CD4-positive, alpha-beta T cell treated with Interleukin-17A for 4 hours (primary cell): ENCODE results near the gene CFDP1.
"Not testable (repeated sequence)": the region's sequence is repeated elsewhere in the genome, so short reads cannot be mapped to it uniquely, and the experiment has no call there.

Experiments used
- DNase-seq: peaks from one replicate; pipeline ENCODE4 v3.0.0-alpha.2; 2020; ENCODE audit warnings: mixed read lengths

The CFDP1 gene

GRCh38 chr16:75286389-75286788 is 146.9 kb downstream of the CFDP1 start:
- no peak for DNase-seq

- no peak for DNase-seq
Observed at GRCh38 chr16:75282466-75283281, 150.6 kb downstream of the CFDP1 start.

- DNase-seq: no peak
Observed at GRCh38 chr16:75281826-75282225, 151.5 kb downstream of the CFDP1 start.

- not testable (repeated sequence) for DNase-seq
Observed at GRCh38 chr16:75281009-75281408, 152.3 kb downstream of the CFDP1 start.

- no peak for DNase-seq
Observed at GRCh38 chr16:75280331-75280804, 152.9 kb downstream of the CFDP1 start.

GRCh38 chr16:75279305-75279704 is 154.0 kb downstream of the CFDP1 start:
- DNase-seq: no peak

GRCh38 chr16:75273054-75273925 is 160.0 kb downstream of the CFDP1 start:
- DNase-seq: no peak

GRCh38 chr16:75272629-75273028 is 160.7 kb downstream of the CFDP1 start:
- DNase-seq: not testable (repeated sequence)

GRCh38 chr16:75272097-75272551 is 161.2 kb downstream of the CFDP1 start:
- DNase-seq: no peak

- DNase-seq: no peak
Observed at GRCh38 chr16:75271441-75272096, 161.7 kb downstream of the CFDP1 start.

GRCh38 chr16:75269358-75269757 is 163.9 kb downstream of the CFDP1 start:
- DNase-seq: not testable (repeated sequence)

- DNase-seq: no peak
Observed at GRCh38 chr16:75267631-75268264, 165.6 kb downstream of the CFDP1 start.

- DNase-seq: no peak
Observed at GRCh38 chr16:75266738-75267630, 166.3 kb downstream of the CFDP1 start.

- no peak for DNase-seq
Observed at GRCh38 chr16:75265911-75266701, 167.2 kb downstream of the CFDP1 start.

- no peak for DNase-seq
Observed at GRCh38 chr16:75264999-75265910, 168.0 kb downstream of the CFDP1 start.

- no peak for DNase-seq
Observed at GRCh38 chr16:75264457-75264998, 168.8 kb downstream of the CFDP1 start.

- DNase-seq: no peak
Observed at GRCh38 chr16:75263963-75264445, 169.3 kb downstream of the CFDP1 start.

GRCh38 chr16:75263291-75263962 is 169.9 kb downstream of the CFDP1 start:
- no peak for DNase-seq

GRCh38 chr16:75262800-75263127 is 170.5 kb downstream of the CFDP1 start:
- DNase-seq: no peak
